HG03025 (cell line): ENCODE data around the gene THUMPD3.
A peak's percentile ranks its signal among the peaks of the same experiment; 100 is the strongest.

Experiments used
- ATAC-seq: cut with Tn5 transposase; IDR thresholded peaks from one replicate; pipeline ENCODE4 v1.9.1; 2021; ENCODE audit warnings: mild to moderate bottlenecking, moderate library complexity; ENCODE audit not compliant: unreplicated experiment, low FRiP score

THUMPD3 gene

DNA sequence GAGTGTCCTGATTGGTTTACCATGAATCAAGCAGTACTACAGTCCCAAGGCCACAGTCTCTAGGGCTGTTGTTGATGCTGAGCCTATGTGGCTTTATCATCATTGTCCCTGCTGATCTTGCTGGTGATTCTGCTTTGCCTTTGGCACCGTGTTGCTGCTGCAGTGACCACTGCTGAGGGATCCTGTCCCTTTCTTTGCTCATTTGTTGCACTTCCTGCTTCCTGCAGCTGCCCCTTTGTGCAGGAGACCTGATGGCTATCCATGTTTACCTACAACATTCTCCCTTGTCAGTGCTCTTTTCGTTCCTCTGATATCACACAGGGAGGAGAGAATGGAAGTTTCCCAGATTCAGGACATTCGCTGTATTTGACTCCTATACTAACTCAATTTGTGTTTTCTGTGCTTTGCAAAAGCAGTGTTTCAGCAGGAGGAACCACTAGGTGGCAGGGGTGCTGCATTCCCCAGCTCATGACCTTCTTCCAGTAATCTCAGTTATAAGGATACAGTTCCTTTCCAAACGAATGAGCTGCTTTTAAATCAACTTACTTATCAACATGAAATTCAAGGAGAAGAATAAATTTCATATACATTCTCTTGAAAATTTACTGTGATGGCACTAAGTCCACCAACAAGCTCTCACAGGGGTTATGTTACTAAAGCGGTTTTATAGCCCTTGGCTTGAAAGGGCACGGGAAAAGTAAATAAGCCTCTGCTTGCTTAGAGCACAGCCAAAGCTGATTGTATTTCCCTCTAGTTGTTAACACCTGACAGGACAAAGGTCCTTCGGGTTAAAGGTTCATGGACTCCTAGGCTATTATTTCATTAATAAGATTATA is 9.7 kb upstream of the THUMPD3 start:
- no peak for ATAC-seq

DNA sequence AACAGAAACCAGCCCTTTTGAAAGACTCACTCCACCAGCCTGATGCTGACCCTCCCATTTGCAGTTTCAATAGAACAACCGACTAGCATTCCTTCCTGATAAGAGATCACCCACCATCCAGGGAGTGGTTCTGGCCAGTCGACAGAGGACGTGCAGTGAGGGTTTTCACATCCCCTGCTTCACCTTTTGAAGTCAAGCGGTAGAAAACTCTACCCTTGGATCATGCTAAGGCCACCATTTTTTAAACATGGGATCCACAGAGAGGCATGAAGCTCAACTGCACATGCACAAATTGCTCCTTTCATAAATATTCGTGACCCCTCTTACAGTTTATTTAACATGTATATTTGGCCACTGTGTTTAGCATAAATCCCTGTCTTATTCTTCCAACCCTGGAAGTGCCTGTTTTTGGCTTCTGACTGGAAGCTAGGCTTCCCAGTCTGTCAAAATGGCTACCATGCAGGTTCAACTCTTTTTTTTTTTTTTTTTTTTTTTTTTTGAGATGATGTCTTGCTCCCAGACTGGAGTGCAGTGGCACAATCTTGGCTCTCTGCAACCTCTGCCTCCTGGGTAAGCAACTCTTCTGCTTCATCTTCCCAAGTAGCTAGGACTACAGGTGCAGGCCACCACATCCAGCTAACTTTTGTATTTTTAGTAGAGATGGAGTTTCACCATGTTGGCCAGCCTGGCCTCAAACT is 1.0 kb upstream of the THUMPD3 start:
- ATAC-seq = no peak

DNA sequence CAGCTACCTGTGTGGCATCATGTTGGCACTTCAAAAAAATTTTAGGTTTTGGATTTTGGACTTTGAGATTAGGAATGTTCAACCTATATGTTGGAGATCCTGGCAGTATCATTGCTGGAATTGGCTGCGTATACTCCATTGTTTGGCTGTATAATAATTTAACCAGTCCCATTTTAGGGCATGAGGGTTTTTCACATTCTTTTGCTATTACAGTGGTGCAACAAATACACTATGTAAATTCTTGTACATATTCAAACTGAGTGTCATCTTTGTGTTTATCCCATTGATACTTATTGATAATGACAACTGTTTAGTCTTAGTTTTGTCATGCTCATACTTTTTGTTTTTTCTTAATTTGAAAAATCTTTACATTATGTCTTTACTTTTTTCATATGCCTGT is 6.7 kb downstream of the THUMPD3 start:
- no peak for ATAC-seq

DNA sequence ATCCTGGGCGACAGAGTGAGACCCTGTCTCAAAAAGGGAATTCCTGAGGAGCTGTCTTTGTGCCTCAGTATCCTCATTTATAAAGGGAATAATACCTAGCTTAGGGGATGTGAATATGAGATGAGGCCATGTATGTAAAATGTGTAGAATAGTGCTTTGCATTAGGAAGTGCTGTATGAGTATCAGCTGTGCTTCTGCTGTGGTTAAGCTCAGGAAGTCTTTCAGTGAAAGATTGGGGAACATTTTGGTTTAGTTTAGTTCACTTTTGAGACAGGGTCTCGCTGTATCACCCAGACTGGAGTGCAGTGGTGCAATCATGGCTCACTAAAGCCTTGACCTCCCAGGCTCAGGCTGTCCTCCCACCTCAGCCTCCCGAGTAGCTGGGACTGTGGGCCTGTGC is 10.6 kb downstream of the THUMPD3 start:
- ATAC-seq = no peak

DNA sequence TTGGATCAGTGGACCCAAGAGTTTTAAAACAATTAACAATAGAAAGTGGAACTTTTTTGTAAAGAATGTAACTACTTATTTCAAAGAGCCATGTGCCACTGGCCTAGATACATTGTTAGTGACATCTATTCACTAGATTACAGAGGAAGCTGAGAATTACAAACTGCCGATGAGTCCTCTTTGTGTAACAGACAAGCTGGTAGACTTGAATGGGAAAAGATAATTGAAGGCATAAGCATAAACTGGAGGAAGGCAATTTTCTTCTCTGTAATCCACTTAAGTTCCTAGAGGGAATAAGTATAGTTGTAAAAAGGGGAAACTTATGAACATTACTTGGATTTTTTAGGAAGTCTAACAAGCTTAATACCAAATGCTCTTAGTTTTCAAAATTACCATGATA is 15.1 kb downstream of the THUMPD3 start:
- no peak for ATAC-seq

DNA sequence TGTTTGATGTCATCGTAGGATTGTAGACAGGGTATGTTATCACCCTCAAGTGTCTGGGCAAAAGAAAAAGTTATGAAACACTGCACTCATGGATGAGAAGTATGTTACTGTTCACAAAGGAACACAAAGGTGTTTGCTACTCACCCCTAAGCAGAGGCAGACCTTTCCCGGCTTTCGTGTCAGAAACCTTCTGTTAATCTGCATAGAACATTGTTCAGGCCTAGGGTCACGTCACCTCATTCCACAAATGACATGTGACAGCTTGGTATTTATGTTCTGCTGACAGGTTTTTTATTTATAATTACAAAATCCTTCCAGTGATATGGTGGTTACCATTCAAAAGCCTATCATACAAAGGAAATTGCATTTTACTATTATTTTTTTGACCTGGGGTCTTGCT is 16.5 kb downstream of the THUMPD3 start:
- no peak for ATAC-seq

DNA sequence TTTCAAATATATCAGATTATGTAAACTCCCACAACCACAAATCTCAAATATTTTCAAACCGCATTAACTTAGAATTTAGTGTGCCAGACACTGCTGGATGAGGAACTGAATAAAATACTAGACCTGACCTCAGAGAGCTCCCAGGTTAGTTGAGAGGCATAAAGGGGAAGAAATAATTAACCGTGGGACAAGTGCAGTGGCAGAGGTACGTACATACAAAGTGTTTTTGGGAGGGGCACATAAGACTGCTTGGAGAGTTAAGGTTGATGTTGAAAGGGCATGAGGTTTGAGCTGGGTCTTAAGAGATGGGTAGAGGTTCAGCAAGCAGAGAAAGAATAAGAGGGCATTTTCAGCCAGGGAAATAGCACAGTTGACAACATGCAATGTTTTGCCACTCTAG is 17.2 kb downstream of the THUMPD3 start:
- no peak for ATAC-seq

DNA sequence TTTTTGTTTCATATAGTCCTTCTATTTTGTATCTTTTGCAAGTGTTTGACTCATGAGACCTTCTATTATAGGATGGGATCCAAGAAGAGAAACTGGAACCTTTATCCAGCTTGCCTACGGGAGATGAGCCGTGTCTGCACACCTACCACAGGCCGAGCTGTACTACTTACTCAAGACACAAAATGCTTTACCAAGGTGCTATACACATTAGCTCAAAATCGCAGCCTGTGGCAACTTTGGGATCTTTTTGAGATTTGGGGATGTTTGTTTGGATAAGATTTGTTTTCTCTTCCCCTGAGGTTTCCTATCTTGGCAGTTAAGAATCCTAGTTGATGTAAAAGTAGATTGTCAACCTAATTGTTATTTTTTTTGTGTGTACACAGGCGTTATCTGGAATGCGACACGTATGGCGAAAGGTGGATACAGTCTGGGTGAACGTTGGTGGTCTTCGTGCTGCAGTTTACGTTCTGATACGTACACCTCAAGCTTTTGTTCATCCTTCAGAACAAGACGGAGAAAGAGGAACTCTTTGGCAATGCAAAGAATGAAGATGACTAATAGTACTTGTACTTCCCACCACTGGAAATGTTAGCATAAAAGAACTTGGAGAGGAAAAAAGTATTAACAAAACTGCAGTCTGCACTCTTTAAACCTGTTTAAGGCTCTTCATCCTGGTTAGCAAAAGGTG is 21.4 kb downstream of the THUMPD3 start:
- no peak for ATAC-seq

DNA sequence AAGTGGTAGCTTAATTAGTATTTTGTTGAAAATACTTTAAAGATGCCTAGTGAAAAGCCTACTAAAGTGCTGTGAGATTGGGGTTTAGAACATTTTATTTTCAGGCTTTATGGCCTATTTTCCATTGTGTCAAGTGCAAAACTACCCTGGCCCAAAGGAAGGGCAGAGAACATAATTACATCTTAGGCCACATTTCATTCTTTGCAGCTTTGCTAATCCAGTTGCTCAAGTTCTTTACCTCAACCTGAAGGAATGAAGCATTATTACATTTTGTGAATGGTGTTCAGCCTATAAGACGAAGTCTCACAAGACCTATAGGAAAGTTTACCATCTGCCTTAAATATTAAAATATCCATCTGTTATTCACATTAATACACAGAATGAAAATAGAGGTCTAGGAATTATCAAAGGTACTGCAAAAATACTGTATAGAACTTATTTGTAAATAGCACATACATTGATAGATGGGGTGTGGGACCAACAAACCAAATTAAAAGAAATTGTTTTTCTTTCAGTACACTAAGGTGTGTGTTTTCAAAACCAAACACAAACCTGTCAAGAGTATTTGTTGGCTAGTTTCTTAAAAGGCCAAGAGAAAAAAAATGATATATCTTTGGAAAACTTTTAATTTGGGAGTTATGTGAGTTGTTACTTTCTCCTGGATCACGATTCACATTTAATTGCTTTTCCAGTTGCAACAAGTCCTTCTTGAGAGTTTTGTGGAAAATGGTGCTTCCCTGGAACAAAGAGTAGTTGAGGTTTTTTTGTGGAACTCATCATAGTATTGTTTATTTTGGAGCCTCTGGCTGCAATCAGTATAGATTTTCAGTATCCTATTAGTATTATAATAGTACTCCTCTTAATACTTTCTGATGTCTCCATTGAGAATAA is 22.6 kb downstream of the THUMPD3 start:
- ATAC-seq = no peak

DNA sequence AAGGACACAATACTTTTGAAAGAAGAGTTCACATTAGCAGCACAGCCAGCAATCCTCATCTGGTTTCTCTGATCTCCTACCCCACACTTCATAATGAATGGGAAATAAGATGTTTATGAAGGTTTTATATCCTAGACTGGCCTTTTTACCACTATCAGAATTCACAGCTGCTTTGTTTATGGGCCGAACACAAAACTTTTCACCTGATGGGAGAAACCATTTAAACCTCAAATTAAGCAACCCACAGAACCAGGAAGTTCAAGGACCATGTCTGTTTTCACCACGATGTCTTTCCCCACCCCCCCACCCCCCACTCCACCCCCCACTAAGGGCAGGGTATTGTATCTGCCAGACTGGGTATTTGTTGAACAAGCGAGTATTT is 23.2 kb downstream of the THUMPD3 start:
- no peak for ATAC-seq

DNA sequence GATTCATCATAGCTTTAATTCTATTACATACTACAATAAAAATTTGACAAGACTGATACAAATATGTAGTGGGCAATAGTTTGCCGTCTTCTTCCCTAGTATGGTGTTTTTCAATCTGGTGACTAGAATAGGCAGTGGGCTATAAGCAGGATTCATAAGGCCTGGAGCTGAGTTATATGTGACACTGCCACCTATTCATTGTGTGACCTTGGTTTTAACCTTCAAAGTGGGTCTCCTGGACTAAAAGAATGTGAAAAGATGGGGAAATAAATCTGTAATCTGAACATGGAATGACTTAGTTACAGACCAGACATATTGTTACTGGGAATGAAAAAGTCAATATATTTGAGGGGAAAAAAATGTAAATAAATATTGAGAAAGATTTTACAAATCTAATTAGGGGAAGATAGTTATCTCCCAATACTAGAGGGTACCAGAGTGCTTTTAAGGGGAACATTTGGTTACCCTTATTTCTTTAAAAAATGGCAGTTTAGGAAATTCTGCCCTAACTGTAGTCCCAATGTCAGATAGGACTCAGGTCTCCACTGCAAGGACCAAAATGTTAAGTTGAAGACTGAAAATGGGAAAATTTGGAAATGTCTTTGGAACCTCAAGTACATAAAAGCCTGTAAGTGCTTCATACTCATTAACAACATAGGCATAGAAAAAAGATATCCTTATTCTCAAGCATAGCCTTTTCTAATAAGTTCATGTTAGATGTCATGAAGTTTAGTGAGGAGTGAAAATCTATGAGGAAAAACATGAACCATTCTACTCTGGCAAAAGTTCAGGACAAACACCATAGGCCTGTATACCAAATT is 23.9 kb downstream of the THUMPD3 start:
- no peak for ATAC-seq

DNA sequence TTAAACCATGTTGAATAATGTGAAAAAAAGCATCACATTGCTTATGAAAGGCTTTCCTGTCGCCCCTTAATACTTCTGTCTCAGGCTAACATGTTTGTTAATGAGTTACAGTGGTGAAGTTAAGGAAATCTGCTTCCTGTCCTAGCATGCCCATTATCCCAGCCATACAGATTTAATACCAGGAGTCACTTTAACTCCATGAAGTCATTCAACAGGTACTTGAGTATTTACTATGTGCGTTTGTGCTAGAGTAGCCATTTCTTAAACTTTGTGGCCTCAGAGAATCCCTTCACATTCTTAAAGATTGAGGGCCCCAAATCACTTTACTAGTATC is 24.4 kb downstream of the THUMPD3 start:
- ATAC-seq = no peak

DNA sequence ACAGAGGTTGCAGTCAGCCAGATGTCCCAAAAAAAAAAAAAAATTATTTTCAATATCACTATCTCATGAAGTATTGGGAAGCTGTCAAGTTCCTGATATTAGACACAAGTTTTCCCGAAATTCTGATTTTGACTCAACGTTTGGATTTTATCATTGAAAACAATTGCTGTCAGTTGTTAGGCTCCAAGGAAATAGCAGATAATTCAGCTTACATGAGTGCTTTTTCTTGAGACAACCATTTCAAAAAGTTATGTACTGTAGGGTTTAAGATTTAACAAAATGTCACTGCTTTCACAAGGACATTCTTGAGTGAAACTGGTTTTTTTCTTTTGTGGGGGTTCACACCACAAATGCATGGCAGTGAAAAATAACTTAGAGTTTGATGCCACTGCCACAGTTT is 25.3 kb downstream of the THUMPD3 start:
- ATAC-seq = no peak

DNA sequence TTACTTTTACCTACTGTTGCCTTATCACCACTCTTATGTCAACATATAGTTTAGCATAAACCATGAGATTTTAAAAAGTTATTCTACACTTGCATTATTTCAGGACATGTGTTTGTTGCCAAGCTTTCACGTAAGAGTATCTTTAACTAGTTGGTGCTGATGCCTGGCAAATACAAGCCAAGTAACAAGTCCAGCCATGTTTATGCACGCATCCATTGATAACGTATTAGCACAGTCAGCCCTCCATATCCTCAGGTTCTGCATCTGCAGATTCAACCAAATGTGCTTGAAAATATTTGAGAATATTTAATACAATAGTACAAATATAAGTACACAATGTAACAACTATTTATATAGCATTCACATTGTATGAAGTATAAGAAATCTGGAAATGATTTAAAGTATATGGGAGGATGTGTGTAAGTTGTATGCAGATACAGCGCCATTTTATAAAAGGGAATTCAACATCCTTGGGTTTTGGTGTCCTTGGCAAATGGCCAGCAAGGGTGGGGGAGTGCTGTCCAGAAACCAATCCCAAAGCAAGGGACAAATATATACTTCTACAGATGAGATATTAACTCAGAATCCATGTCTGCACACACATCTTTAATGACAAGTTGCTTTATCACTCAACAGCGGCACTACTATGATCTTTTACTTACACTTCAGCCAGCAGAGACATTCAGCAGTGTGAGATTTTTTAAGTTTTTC is 25.9 kb downstream of the THUMPD3 start:
- ATAC-seq = no peak

DNA sequence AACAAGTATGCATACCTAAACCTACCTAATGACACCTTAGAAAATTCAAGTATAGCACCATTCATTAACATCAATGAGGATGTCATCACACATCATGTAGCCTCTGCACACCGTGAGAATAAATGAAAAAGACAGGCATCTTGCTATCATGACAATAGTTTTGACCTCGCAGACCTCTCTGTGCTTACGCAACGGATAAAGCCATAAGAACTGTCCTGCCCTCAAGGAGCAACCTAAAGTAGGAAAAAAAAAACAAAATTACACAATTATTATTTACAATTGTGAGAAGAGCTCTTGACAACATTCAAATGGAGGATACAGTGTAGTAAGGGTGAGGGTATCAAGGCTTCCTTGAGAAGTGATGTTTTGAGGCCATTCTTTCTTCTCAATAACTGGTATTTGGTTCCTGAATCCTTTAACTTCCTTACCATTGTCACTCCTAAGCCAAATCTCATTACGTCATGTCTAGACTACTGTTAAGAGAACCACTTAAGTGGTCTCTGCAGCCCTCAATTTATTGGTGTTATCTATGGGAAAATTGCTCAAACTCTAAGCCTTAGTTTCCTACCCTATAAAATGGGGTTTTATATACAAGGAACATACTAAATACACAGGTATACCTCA is 27.5 kb downstream of the THUMPD3 start:
- ATAC-seq = no peak

DNA sequence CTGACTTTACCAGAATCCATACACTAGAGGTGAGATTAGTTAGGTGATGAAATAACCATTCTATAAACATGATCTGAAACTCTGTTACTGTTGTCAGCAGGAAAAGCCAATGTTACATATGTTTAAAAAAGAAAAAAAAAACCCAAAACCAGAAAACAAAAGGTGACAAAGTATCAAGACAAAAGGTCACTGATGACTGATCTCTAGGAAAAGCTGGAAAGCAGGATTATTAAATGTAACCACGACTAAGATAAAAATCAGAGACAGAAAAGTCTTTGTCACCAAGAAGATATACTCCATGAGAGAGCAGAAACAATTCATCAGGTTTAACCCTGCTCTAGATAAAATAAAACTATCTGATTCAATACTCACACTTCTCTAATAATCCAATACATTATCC is 29.2 kb downstream of the THUMPD3 start:
- no peak for ATAC-seq

DNA sequence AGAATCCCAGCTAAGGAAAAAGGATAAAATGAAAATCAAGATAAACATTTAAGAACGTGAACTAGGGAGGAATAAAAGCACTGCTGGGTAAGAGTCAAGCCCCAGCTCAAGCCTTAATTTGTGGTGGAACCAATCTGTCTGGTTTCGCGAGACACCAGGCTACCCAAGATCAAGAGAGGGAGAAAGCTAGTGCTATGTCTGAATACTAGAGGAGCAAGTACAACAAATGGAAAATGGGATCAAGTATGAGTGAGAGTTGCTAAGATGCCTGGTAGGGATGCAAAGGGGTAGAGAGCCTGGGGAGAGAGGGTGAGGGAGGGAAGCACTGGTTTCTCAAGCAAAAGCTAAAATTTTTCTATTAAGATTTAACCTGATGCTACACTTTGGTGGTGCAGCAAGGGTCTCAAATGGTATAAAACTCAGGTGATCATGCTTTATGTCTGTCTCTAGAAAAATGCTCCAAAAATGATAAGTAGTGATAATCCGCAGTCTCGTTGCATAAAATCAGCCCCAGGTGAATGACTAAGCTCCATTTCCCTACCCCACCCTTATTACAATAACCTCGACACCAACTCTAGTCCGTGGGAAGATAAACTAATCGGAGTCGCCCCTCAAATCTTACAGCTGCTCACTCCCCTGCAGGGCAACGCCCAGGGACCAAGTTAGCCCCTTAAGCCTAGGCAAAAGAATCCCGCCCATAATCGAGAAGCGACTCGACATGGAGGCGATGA is 32.9 kb downstream of the THUMPD3 start:
- no peak for ATAC-seq

DNA sequence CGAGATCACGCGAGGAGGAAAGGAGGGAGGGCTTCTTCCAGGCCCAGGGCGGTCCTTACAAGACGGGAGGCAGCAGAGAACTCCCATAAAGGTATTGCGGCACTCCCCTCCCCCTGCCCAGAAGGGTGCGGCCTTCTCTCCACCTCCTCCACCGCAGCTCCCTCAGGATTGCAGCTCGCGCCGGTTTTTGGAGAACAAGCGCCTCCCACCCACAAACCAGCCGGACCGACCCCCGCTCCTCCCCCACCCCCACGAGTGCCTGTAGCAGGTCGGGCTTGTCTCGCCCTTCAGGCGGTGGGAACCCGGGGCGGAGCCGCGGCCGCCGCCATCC is 33.4 kb downstream of the THUMPD3 start:
- ATAC-seq = peak; percentile 25
